GM08714 (cell line): Measurements from ENCODE around the gene MAP2K2.
"Not testable (repeated sequence)": the region's sequence is repeated elsewhere in the genome, so short reads cannot be mapped to it uniquely, and the experiment has no call there.

ENCODE experiments used
- H3K4me3 ChIP-seq: fragments of 200-500 bp; sonication (Bioruptor generic); 2 replicates; pipeline ENCODE4 v1.5.1; 2014; ENCODE audit warnings: mild to moderate bottlenecking, low read length, inconsistent platforms
- ZNF274 ChIP-seq: IDR thresholded peaks from 2 replicates; pipeline ENCODE4 v1.6.1; 2012; ENCODE audit warnings: mild to moderate bottlenecking, low read depth, low read length

MAP2K2 gene

GRCh38 chr19:4123615-4124568, at the start of gene MAP2K2:
MAP2K2 (minus strand) TSS chr19:4124122; CDS start chr19:4123875, 247 bp downstream.
- peak within 1 kb of the TSS; percentile 80 for H3K4me3 ChIP-seq
- TF ChIP-seq ZNF274, result no peak

GRCh38 chr19:4172861-4173473, 49.0 kb upstream of the MAP2K2 start:
- no peak overlapping the region for H3K4me3 ChIP-seq
- no peak for TF ChIP-seq ZNF274

GRCh38 chr19:4171676-4172075, 47.8 kb upstream of the MAP2K2 start:
- no peak overlapping the region for H3K4me3 ChIP-seq
- TF ChIP-seq ZNF274, result no peak

- TF ChIP-seq ZNF274, result no peak
- H3K4me3 ChIP-seq, result no peak overlapping the region
Measured at GRCh38 chr19:4164262-4164661, 40.3 kb upstream of the MAP2K2 start.

GRCh38 chr19:4161415-4162077, 37.6 kb upstream of the MAP2K2 start:
- H3K4me3 ChIP-seq, result no peak overlapping the region
- no peak for TF ChIP-seq ZNF274

GRCh38 chr19:4157971-4158370, 34.0 kb upstream of the MAP2K2 start:
- not testable (repeated sequence) for H3K4me3 ChIP-seq

- no peak for TF ChIP-seq ZNF274
- no peak overlapping the region for H3K4me3 ChIP-seq
Measured at GRCh38 chr19:4157164-4157563, 33.2 kb upstream of the MAP2K2 start.

- no peak for TF ChIP-seq ZNF274
- no peak overlapping the region for H3K4me3 ChIP-seq
Measured at GRCh38 chr19:4154571-4155312, 30.8 kb upstream of the MAP2K2 start.

- H3K4me3 ChIP-seq, result no peak overlapping the region
- no peak for TF ChIP-seq ZNF274
Measured at GRCh38 chr19:4152241-4152998, 28.5 kb upstream of the MAP2K2 start.

GRCh38 chr19:4151623-4152022, 27.7 kb upstream of the MAP2K2 start:
- TF ChIP-seq ZNF274, result no peak
- H3K4me3 ChIP-seq, result no peak overlapping the region

GRCh38 chr19:4149518-4150288, 25.8 kb upstream of the MAP2K2 start:
- TF ChIP-seq ZNF274, result no peak
- no peak overlapping the region for H3K4me3 ChIP-seq

GRCh38 chr19:4144666-4145249, 20.8 kb upstream of the MAP2K2 start:
- H3K4me3 ChIP-seq, result no peak overlapping the region
- TF ChIP-seq ZNF274, result no peak

GRCh38 chr19:4142916-4143315, 19.0 kb upstream of the MAP2K2 start:
- not testable (repeated sequence) for H3K4me3 ChIP-seq
